GM19452 (cell line): ENCODE data around the gene UBTFL1.
"Not testable (repeated sequence)": the region's sequence is repeated elsewhere in the genome, so short reads cannot be mapped to it uniquely, and the experiment has no call there.

Experiments used
- ATAC-seq: cut with Tn5 transposase; IDR thresholded peaks from one replicate; pipeline ENCODE4 v1.9.1; 2021; ENCODE audit not compliant: unreplicated experiment

Gene UBTFL1, protein sequence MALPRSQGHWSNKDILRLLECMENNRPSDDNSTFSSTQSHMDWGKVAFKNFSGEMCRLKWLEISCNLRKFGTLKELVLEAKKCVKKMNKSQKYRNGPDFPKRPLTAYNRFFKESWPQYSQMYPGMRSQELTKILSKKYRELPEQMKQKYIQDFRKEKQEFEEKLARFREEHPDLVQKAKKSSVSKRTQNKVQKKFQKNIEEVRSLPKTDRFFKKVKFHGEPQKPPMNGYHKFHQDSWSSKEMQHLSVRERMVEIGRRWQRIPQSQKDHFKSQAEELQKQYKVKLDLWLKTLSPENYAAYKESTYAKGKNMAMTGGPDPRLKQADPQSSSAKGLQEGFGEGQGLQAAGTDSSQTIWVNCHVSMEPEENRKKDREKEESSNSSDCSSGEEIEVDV

GRCh38 chr11:90085650-90086049, at the start of gene UBTFL1:
TSS of gene UBTFL1 (plus strand) at chr11:90085950. CDS start at chr11:90085950, 0 bp downstream.
- ATAC-seq, result not testable (repeated sequence)

- not testable (repeated sequence) for ATAC-seq
Measured at GRCh38 chr11:90051591-90052209, 34.0 kb upstream of the UBTFL1 start.

GRCh38 chr11:90052311-90052710, 33.4 kb upstream of the UBTFL1 start:
- ATAC-seq, result not testable (repeated sequence)

- ATAC-seq, result not testable (repeated sequence)
Measured at GRCh38 chr11:90053545-90053944, 32.2 kb upstream of the UBTFL1 start.

DNA sequence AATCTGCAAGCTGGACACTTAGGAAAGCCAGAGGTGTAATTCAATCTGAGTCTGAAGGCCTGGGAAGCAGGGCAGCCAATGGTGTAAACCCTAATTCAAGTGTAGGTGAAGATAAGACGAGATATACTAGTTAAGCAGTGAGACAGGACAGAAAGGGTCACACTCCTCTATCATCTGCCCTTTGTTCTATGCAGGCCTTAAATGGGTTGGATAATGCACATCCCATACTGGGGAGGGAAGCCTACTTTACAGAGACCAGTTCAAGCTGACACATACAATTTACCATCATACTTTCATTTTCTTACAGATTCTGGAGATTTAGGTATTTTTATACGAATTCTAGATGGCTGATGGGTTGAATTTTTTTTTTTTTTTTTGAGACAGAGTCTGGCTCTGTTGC, 3.0 kb downstream of the UBTFL1 start:
- ATAC-seq, result not testable (repeated sequence)

- not testable (repeated sequence) for ATAC-seq
Measured at GRCh38 chr11:90095230-90095924, 9.6 kb downstream of the UBTFL1 start.

DNA sequence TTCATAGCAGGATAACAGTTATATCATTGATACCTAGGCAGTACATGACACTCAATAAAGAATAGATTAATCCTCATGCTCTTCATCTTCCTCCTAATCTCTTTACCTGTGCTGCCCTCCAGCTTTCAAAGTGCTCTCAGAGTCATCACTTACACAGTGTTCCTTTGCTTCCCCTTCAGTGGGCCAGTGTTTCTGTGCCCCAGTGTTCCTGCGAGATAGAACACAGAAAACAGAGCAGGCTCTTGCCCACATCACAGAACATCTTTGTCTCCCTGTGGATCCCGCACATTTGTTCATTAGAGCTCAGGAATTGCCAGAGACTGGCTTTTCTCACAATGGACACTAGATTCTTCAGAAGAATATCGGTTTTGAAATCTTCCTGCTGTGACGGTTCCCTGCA, 12.5 kb downstream of the UBTFL1 start:
- ATAC-seq, result not testable (repeated sequence)

- no peak for ATAC-seq
Measured at GRCh38 chr11:90100431-90100830, 14.7 kb downstream of the UBTFL1 start.

DNA sequence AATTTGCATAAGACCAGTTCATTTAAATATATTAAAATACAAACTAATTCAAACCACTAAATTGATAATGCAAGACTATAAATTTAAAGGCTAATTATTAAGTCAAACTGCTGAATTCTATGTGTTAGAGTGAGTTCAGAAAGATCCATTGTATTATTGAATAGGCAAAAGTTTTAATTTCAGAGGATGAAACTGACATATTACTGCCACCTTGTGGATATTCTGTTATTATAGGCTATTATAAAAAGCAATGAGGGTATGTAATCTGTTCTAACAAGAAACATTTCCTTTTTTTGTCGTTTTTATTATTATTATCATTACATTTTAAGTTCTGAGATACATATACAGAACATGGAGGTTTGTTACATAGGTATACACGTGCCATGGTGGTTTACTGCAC, 27.8 kb downstream of the UBTFL1 start:
- no peak for ATAC-seq

DNA sequence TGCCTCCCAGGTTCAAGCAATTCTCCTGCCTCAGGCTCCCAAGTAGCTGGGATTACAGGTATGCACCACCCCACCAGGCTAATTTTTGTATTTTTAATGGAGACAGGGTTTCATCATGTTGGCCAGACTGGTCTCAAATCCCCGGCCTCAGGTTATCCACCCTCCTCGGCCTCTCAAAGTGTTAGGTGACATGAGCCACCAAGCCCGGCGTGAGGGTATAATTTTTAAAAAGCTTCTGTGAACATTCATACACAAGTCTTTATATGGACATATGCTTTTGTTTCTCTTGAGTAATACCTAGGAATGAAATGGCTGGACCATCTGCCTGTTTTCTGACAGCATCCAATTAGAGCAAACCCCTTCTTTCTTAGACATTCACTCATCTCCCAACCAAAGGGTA, 34.4 kb downstream of the UBTFL1 start:
- no peak for ATAC-seq

DNA sequence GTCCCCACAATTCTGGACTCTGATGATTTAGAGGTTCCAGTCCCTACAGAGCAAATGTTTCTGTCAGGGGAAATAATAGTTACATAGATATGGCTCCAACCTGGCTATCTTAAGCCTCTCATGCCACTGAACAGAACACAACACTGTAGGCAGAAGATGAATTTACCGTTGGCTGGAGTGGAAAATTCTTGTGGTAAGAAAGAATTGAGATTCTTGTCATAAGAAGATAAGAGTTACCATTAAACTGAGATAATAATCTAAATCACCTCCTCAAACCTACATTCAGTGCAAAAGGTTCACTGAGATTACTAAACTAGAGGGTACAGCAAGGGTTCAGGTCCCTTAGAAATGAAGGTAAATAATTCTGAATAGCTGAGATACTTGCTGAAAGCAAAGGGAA, 38.6 kb downstream of the UBTFL1 start:
- no peak for ATAC-seq

DNA sequence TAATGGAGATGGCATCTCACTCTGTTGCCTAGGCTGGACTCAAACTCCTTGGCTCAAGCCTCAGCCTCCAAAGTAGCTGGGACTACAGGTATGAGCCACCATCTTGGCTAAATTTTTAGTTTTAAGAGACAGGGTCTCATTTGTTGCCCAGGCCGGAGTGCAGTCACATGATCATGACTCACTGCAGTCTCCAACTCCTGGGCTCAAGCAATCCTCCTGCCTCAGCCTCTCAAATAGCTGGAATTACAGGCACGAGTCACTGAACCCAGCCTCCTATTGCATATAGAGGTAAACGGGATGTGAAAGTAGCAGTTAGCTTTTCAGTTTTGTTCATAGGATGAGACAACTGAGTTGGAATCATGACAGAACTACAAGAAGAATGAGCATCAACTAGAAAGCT, 39.2 kb downstream of the UBTFL1 start:
- ATAC-seq, result no peak

DNA sequence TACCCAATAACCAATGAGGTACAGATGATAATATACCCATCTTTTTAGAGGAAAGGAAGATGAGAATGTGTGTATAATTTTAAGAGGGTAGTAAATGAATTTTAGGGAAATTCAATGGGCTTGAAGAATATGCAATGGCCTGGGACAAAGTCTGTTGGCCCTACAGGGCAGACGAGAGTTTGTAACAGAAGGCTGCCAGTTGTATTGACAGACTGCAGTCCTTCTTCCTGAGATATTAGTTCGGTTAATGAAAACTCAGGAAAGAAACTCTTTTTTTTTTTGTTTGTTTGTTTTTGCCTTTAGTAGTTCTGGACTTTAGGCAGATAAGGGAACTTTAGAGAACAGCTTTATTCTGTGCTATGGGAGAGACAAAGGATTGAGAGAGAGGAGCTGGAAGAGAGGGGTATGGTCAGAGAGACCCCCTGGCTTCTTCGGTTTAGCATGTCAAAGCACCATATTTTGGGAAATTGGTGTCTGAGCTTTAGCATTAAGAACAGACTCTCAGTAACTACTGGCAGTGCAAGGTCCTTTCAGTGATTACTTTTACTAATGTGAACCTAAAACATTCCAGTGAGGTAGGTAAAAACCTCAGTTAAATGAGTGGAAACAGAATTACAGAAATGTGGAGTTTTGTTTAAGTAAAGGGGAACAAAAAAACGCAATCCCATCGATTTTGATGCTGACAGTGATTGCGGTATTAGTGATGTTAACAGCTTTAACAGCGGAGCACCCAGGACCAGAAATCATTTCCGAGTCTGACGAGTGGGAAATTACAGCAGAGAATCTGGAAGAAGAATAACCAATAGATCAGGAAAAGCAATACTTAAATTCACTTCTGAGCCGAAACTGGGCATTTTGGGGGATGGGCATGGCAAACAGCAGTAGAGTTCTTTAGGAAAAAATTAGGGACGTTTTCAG, 48.1 kb downstream of the UBTFL1 start:
- no peak for ATAC-seq

DNA sequence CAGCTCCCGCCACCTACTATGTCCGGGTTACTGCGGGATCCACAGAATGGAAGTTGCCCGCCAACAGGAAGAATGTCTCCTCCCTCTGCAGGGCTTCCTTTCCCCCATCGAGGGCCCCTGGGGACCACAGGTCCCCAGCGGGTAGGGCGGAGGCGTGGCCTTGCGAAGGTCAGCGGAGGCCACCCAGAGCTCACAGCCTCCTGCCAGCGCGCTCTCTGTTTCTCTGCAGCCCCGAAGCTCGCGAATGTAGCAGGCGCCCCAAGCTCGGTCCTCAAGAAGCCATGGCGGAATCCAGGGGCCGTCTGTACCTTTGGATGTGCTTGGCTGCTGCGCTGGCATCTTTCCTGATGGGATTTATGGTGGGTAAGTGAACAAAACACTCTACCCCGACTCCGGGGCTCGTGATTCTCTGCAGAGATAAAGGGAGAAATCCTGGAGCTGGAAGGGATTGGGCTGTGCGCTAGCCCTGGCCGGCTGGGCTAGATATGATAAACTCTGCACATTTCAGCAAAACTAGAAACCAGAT, 48.8 kb downstream of the UBTFL1 start, which contains the start of gene NAALAD2:
NAALAD2 (plus strand) TSS at position 186 of the 526 bp plus-strand sequence; CDS start at position 282, 96 bp downstream.
- peak; percentile 89 for ATAC-seq

DNA sequence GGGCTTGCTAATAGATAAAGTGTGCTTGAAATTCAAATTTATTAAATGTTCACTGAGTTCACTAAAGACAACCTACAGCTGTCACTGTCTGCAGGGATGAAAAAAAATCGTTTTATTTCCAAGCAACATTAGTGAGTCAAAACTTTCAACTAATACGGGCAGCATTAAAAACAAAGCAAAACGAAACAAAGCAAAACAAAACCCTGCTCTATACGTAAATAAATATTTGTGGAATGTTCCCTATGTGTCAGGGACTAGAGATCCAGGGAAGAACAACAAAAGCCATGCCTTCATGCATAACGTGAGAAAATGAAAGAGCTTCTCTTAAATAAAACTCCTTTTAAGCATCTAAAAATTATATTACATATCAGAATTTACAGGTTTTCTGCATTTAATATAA, 49.3 kb downstream of the UBTFL1 start:
- ATAC-seq, result peak; percentile 6
